Mesendoderm (in vitro differentiated cells): Measurements from ENCODE around the gene PCLAF.

Source experiments
- DNase-seq: peaks from one replicate; pipeline ENCODE4 v3.0.0; 2013
- H2AK5ac ChIP-seq: 2 replicates; pipeline ENCODE4 v1.6.1; 2013; ENCODE audit warnings: low read length, inconsistent platforms
- H2BK120ac ChIP-seq: 2 replicates; pipeline ENCODE4 v1.6.1; 2013; ENCODE audit warnings: low read depth, mild to moderate bottlenecking, low read length, moderate library complexity, mixed read lengths
- H2BK15ac ChIP-seq: replicated peaks from 2 replicates; pipeline ENCODE4 v1.6.1; 2013; ENCODE audit warnings: low read depth, mild to moderate bottlenecking, moderate library complexity
- H2BK5ac ChIP-seq: 2 replicates; pipeline ENCODE4 v1.6.1; 2013; ENCODE audit warnings: low read length, inconsistent platforms
- H3K18ac ChIP-seq: 2 replicates; pipeline ENCODE4 v1.6.1; 2013; ENCODE audit warnings: mild to moderate bottlenecking, low read length, mixed read lengths
- H3K23ac ChIP-seq: one replicate; pipeline ENCODE4 v1.6.1; 2013; ENCODE audit warnings: low read length
- H3K27ac ChIP-seq: 2 replicates; pipeline ENCODE4 v1.5.1; 2013; ENCODE audit warnings: low read depth, mild to moderate bottlenecking, inconsistent platforms, low read length, moderate library complexity
- H3K27me3 ChIP-seq: 2 replicates; pipeline ENCODE4 v1.6.1; 2013; ENCODE audit warnings: low read length, control low read depth, mild to moderate bottlenecking, inconsistent platforms; ENCODE audit not compliant: insufficient read depth, poor library complexity
- H3K36me3 ChIP-seq: 2 replicates; pipeline ENCODE4 v1.6.1; 2013; ENCODE audit warnings: low read length, inconsistent platforms; ENCODE audit not compliant: control insufficient read depth, insufficient read depth
- H3K4ac ChIP-seq: one replicate; pipeline ENCODE4 v1.6.1; 2013; ENCODE audit warnings: low read depth, mild to moderate bottlenecking, low read length, moderate library complexity
- H3K4me1 ChIP-seq: 2 replicates; pipeline ENCODE4 v1.6.1; 2013; ENCODE audit warnings: low read depth, low read length, inconsistent platforms; ENCODE audit not compliant: control insufficient read depth
- H3K4me2 ChIP-seq: 2 replicates; pipeline ENCODE4 v1.6.1; 2013; ENCODE audit warnings: low read length
- H3K4me3 ChIP-seq: 2 replicates; pipeline ENCODE4 v1.5.1; 2013; ENCODE audit warnings: mild to moderate bottlenecking, low read length
- H3K56ac ChIP-seq: one replicate; pipeline ENCODE4 v1.6.1; 2013; ENCODE audit warnings: low read length
- H3K79me1 ChIP-seq: 2 replicates; pipeline ENCODE4 v1.6.1; 2013; ENCODE audit warnings: low read length, inconsistent platforms
- H3K79me2 ChIP-seq: 2 replicates; pipeline ENCODE4 v1.6.1; 2013; ENCODE audit warnings: mild to moderate bottlenecking, low read length; ENCODE audit not compliant: control insufficient read depth, insufficient read depth
- H3K9ac ChIP-seq: 2 replicates; pipeline ENCODE4 v1.6.1; 2013; ENCODE audit warnings: low read length, inconsistent platforms
- H4K5ac ChIP-seq: one replicate; pipeline ENCODE4 v1.6.1; 2013; ENCODE audit warnings: low read length
- H4K8ac ChIP-seq: one replicate; pipeline ENCODE4 v1.6.1; 2013; ENCODE audit warnings: low read depth, mild to moderate bottlenecking, control low read depth, low read length, moderate library complexity
- WGBS: extraction: QIAGEN DNeasy Blood & Tissue Kit; methylation state at CpG from one replicate; pipeline ENCODE4 v1.1.7; 2013; ENCODE audit warnings: low lambda C conversion rate, missing lambda C conversion rate; ENCODE audit not compliant: insufficient coverage; ENCODE audit errors: extremely low coverage; 5-methylcytosine and 5-hydroxymethylcytosine counted together

PCLAF gene

DNA sequence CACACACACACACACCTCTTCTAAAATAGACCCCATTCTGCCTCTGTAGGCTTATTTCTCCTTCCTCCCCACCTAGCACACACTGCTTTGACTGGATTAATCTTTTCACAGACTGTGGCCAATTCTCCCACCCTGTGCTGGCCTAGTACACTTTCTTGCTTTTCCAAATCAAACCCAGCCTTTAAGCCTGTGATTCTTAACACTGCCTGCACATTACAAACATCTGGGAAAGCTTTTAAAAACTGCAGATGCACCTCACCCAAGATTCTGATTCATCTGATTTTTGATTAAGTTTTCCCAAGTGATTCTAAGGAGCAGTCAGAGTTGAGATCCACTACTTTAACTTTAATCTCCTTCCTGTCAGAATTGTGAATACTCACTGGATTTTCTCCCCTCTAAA is 38.0 kb downstream of the PCLAF start:
- Histone ChIP-seq H3K4me3 (no peak overlapping the region), H3K4me1 (no peaks in the 10 kb centered on the region), H2BK5ac (no peak overlapping the region), H3K79me1 (no peaks in the 10 kb centered on the region), H3K36me3 (no peaks in the 10 kb centered on the region), H3K18ac (no peak overlapping the region), H2BK15ac (no peak overlapping the region), H3K23ac (no peak overlapping the region), H2BK120ac (no peak overlapping the region), H3K9ac (no peak overlapping the region), H3K4ac (no peak overlapping the region), H3K4me2 (no peak overlapping the region), H3K27ac (no peak overlapping the region), H4K5ac (no peak overlapping the region), H3K27me3 (no peaks in the 10 kb centered on the region), H4K8ac (no peak overlapping the region), H3K56ac (no peak overlapping the region), H3K79me2 (no peaks in the 10 kb centered on the region), H2AK5ac (no peak overlapping the region)
- DNase-seq = no peak

DNA sequence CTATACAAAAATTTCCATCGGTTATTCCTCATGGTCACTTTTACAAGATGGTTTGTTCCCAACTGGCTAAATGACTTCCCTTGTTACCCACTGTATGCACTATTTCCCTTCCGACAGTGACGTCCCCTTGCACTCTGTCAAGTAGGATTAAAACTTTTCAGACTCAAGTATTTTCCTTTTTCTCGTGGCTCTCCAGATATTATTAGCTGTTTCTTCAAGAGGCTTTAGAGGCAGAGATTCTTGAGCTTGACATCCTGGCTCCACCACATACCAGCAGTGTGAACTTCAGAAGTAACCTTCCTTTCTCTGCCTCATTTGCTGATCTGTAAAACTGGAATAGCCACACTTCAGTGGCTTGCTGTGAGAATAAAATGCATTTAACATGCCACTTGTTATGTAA is 39.3 kb downstream of the PCLAF start:
- Histone ChIP-seq H4K5ac (no peak overlapping the region), H3K4ac (no peak overlapping the region), H2BK15ac (no peak overlapping the region), H2AK5ac (no peak overlapping the region), H3K4me3 (no peak overlapping the region), H2BK120ac (no peak overlapping the region), H3K27ac (no peak overlapping the region), H3K4me2 (no peak overlapping the region), H3K18ac (no peak overlapping the region), H3K9ac (no peak overlapping the region), H3K79me1 (no peaks in the 10 kb centered on the region), H2BK5ac (no peak overlapping the region), H3K56ac (no peak overlapping the region), H4K8ac (no peak overlapping the region), H3K79me2 (no peaks in the 10 kb centered on the region), H3K23ac (no peak overlapping the region), H3K27me3 (no peaks in the 10 kb centered on the region), H3K36me3 (no peaks in the 10 kb centered on the region), H3K4me1 (no peaks in the 10 kb centered on the region)
- no peak for DNase-seq
- no CpG with 5 or more reads among the region's 4 CpGs for WGBS

DNA sequence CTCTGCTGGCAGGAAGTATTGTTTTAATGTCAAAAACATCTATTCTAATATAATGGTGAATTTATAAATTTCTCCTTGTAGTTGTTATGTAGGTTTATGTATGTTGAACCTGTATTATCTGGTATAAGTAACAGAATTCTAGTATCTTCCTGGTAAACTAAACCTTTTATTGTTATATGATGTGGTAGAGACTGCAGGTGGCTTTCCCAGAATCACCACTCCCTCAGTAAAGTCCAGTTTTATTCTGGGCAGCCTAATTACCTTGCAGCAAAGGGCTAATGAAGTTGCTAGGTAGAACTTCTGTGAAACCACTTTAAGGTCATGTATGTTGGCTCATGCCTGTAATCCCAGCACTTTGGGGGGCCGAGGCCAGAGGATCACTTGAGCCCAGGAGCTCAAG is 40.9 kb downstream of the PCLAF start:
- H3K27ac ChIP-seq = no peak overlapping the region
- H3K56ac ChIP-seq = no peak overlapping the region
- H3K27me3 ChIP-seq = no peaks in the 10 kb centered on the region
- no peaks in the 10 kb centered on the region for H3K79me1 ChIP-seq
- no peak overlapping the region for H2AK5ac ChIP-seq
- no peak overlapping the region for H3K9ac ChIP-seq
- H2BK120ac ChIP-seq = no peak overlapping the region
- H3K4me2 ChIP-seq = no peak overlapping the region
- H3K4me3 ChIP-seq = no peak overlapping the region
- no peaks in the 10 kb centered on the region for H3K4me1 ChIP-seq
- H4K8ac ChIP-seq = no peak overlapping the region
- no peak overlapping the region for H2BK5ac ChIP-seq
- no peak for DNase-seq
- H3K4ac ChIP-seq = no peak overlapping the region
- no peak overlapping the region for H3K18ac ChIP-seq
- H4K5ac ChIP-seq = no peak overlapping the region
- WGBS = no CpG with 5 or more reads among the region's 1 CpG
- H3K36me3 ChIP-seq = no peaks in the 10 kb centered on the region
- H2BK15ac ChIP-seq = no peak overlapping the region
- H3K23ac ChIP-seq = no peak overlapping the region
- no peaks in the 10 kb centered on the region for H3K79me2 ChIP-seq

DNA sequence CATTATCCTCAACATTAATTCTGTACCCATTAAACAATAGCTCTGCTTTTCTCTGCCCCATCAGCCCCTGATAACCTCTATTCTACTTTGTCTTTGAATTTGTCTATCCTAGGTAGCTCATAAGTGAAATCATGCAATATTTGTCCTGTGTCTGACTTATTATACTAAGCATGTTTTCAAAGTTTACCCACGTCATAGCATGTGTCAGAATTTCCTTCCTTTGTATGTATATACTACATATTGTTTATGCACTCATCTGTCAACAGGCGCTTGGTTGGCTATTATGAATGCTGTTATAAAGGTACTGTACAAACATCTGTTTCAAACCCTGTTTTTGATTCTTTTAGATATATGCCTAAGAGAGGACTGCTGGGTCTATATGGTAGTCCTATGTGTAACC is 43.5 kb downstream of the PCLAF start:
- no CpG with 5 or more reads among the region's 2 CpGs for WGBS
- no peaks in the 10 kb centered on the region for H3K4me1 ChIP-seq
- no peak overlapping the region for H3K9ac ChIP-seq
- no peak overlapping the region for H4K8ac ChIP-seq
- no peak for DNase-seq
- no peak overlapping the region for H2BK15ac ChIP-seq
- no peak overlapping the region for H2BK5ac ChIP-seq
- no peak overlapping the region for H3K4ac ChIP-seq
- no peaks in the 10 kb centered on the region for H3K36me3 ChIP-seq
- no peaks in the 10 kb centered on the region for H3K27me3 ChIP-seq
- H2AK5ac ChIP-seq = no peak overlapping the region
- H3K27ac ChIP-seq = no peak overlapping the region
- H3K79me2 ChIP-seq = no peaks in the 10 kb centered on the region
- no peak overlapping the region for H4K5ac ChIP-seq
- no peaks in the 10 kb centered on the region for H3K79me1 ChIP-seq
- H3K56ac ChIP-seq = no peak overlapping the region
- no peak overlapping the region for H3K4me2 ChIP-seq
- H2BK120ac ChIP-seq = no peak overlapping the region
- no peak overlapping the region for H3K23ac ChIP-seq
- no peak overlapping the region for H3K18ac ChIP-seq
- H3K4me3 ChIP-seq = no peak overlapping the region

DNA sequence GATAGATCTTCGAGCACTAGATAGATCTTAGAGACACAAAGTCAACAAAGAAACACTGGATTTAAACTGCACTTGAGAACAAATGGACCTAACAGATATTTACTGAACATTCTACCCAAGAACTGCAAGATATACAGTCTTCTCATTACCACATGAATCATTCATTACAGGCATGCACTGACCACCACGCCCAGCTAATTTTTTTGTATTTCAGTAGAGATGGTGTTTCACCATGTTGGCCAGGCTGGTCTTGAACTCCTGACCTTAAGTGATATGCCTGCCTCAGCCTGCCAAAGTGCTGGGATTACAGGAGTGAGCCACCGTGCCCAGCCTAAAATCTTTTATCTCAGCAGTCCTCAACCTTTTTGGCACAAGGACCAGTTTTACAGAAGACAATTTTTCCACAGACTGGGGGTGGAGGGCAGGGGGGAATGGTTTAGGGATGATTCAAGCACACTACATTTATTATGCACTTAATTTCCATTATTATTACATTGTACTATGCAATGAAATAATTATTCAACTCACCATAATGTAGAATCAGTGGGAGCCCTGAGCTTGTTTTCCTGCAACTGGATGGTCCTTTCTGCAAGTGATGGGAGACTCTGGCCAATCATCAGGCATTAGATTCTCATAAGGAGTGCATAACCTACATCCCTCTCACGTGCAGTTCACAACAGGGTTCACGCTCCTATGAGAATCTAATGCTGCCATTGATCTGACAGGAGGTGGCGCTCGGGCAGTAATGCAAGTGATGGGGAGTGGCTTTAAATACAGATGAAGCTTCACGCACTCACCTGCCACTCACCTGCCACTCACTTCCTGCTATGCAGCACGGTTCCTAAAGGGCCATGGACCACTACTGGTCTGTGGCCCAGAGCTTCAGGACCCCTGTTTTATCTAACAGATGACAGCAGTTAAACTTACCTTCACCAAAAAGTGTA is 47.0 kb downstream of the PCLAF start:
- Histone ChIP-seq H4K5ac (no peak overlapping the region), H3K4me1 (no peaks in the 10 kb centered on the region), H3K79me1 (no peaks in the 10 kb centered on the region), H3K79me2 (no peaks in the 10 kb centered on the region), H3K4me3 (no peak overlapping the region), H3K56ac (no peak overlapping the region), H4K8ac (no peak overlapping the region), H3K36me3 (no peaks in the 10 kb centered on the region), H3K4me2 (no peak overlapping the region), H3K4ac (no peak overlapping the region), H2BK15ac (no peak overlapping the region), H2BK5ac (no peak overlapping the region), H2BK120ac (no peak overlapping the region), H3K18ac (no peak overlapping the region), H3K27ac (no peak overlapping the region), H3K27me3 (no peaks in the 10 kb centered on the region), H2AK5ac (no peak overlapping the region), H3K23ac (no peak overlapping the region), H3K9ac (no peak overlapping the region)
- WGBS = no CpG with 5 or more reads among the region's 9 CpGs
- DNase-seq = peak; percentile 64

DNA sequence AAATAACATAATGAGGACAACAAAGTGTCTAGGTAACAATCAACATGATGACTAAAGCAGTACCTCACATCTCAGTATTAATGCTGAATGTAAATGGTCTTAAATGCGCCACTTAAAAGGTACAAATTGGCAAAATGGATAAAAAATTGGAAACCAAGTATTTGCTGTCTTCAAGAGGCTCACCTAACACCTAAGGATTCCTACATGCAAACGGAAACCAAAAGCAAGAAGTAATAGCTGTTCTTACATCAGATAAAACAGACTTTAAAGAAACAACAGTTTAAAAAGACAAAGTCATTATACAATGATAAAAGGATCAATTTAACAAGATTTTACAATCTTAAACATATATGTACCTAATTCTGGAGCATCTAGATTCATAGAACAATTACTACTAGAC is 47.7 kb downstream of the PCLAF start:
- Histone ChIP-seq H2BK5ac (no peak overlapping the region), H3K27ac (no peak overlapping the region), H3K4me2 (no peak overlapping the region), H3K36me3 (no peaks in the 10 kb centered on the region), H3K4me1 (no peaks in the 10 kb centered on the region), H3K18ac (no peak overlapping the region), H4K8ac (no peak overlapping the region), H4K5ac (no peak overlapping the region), H3K79me2 (no peaks in the 10 kb centered on the region), H3K4ac (no peak overlapping the region), H3K79me1 (no peaks in the 10 kb centered on the region), H3K27me3 (no peaks in the 10 kb centered on the region), H3K9ac (no peak overlapping the region), H3K4me3 (no peak overlapping the region), H3K23ac (no peak overlapping the region), H2BK120ac (no peak overlapping the region), H2AK5ac (no peak overlapping the region), H3K56ac (no peak overlapping the region), H2BK15ac (no peak overlapping the region)
- no CpG with 5 or more reads among the region's 2 CpGs for WGBS
- no peak for DNase-seq
